Measurements from ENCODE around the gene CBX7. TPM values are rescaled to one million over a fixed set of nuclear protein-coding genes. Genes with fewer than 3 reads are reported as not detected.

The CBX7 gene
- total and polyA plus RNA-seq, 9 of the 15 experiments (the other 6 are each of a cell fraction or from before 2014, with no cell fraction given), result 0.04 to 5.2 (median 2.8) TPM

- H2AFZ ChIP-seq (ENCODE audit: low read depth, low read length), result no peak overlapping the region
- TF ChIP-seq ZNF766 (CRISPR knock-in tag; conservative IDR thresholded peaks at IDR 0.05), result no peak
- TF ChIP-seq PRDM10 (IDR thresholded peaks at IDR 0.05; ENCODE audit: partially characterized antibody), result no peak
- TF ChIP-seq SNRNP70 (optimal IDR thresholded peaks at IDR 0.05; ENCODE audit: low read depth, low read length), result no peak
- H3K27ac ChIP-seq (ENCODE audit: extremely low read depth, low read depth, low read length), result no peak overlapping the region
- no peaks in the 10 kb centered on the region for H3K9me3 ChIP-seq (replicated peaks; ENCODE audit: control insufficient read depth, insufficient read depth, low read depth, low read length)
- no peaks in the 10 kb centered on the region for H3K27me3 ChIP-seq (ENCODE audit: control insufficient read depth in 2 of 2, insufficient read depth in 2 of 2, low read length in 2 of 2)
- in situ Hi-C loops (cut with MboI), result no loop called here
- no peak for DNase-seq (ENCODE audit: extremely low read depth in 1 of 4, low spot score in 3 of 4)
- CTCF ChIA-PET (ENCODE audit: low intra/inter-chr PET ratio), result no interaction called here
- no peaks in the 10 kb centered on the region for H4K20me1 ChIP-seq (replicated peaks; ENCODE audit: control insufficient read depth, insufficient read depth, low read length)
- POLR2A ChIA-PET, result interaction anchor here (0.6 to 2.3 kb wide), 4 partner anchors 20 to 372 kb away, joined by 3 to 12 read pairs (median 3); no protein-coding TSS in a partner anchor
- intact Hi-C loops (cut with micrococcal nuclease), result no loop called here
- ATAC-seq, result no peak
- no peak overlapping the region for H3K4me3 ChIP-seq
- H3K9me1 ChIP-seq (ENCODE audit: control insufficient read depth, insufficient read depth, low read length), result no peaks in the 10 kb centered on the region
- WGBS (ENCODE audit: insufficient coverage, low coverage, missing lambda C conversion rate), result 56% methylated on average over 3 of the region's 5 CpGs
- no peaks in the 10 kb centered on the region for H3K36me3 ChIP-seq (ENCODE audit: control insufficient read depth, insufficient read depth, low read length)
- H3K4me2 ChIP-seq (ENCODE audit: insufficient read depth, low read length), result no peak overlapping the region
- peaks cover 7 to 46% of the 10 kb centered on the region in 2 experiments; a peak in 4 of 5 replicates for H3K4me1 ChIP-seq (replicated peaks in 1 of 2; ENCODE audit: control insufficient read depth in 2 of 2, insufficient read depth in 2 of 2, low read length in 2 of 2)
- BruUV-seq (replicated peaks), result no TSS peak
- FAIRE-seq, result no peak
- H3K79me2 ChIP-seq (ENCODE audit: control insufficient read depth, insufficient read depth, low read length), result no peaks in the 10 kb centered on the region; the same call in 2 of the 3 replicates
- 0 out of 4 replicates have a peak overlapping the region, but pooled peaks of 1 of the 2 experiments have one; percentile 52 for H3K9ac ChIP-seq (ENCODE audit: insufficient read depth in 1 of 2, low read depth in 2 of 2, low read length in 2 of 2)
Measured at GRCh38 chr22:39147335-39148025, 5.0 kb downstream of the CBX7 start.

All from K562 (cell line).